Vagina (tissue), 2 donors: ENCODE results near the gene LPP. TPM values are rescaled to one million over a fixed set of nuclear protein-coding genes. Genes with fewer than 3 reads are reported as not detected.

ENCODE experiments used
- DNase-seq, 2 donors: peaks; one replicate each; pipeline ENCODE4 v3.0.0-alpha.2; 2017; ENCODE audit errors: extremely low spot score in 2 of 2
- H3K27ac ChIP-seq: fragments of 200-600 bp; sonication (generic); one replicate; pipeline ENCODE4 v1.5.1; 2019
- H3K27me3 ChIP-seq: fragments of 200-600 bp; sonication (generic); one replicate; pipeline ENCODE4 v1.5.1; 2019
- H3K36me3 ChIP-seq, 2 donors: fragments of 200-600 bp; sonication (generic); one replicate each; pipeline ENCODE4 v1.5.1; 2017 to 2019
- H3K4me1 ChIP-seq: fragments of 200-600 bp; sonication (generic); one replicate; pipeline ENCODE4 v1.5.1; 2019
- H3K4me3 ChIP-seq, 2 donors: fragments of 200-600 bp; sonication (generic); 1 replicate in 1 of 2; 2 replicates in 1 of 2; pipeline ENCODE4 v1.5.1; 2016 to 2019
- H3K9me3 ChIP-seq: fragments of 200-600 bp; sonication (generic); one replicate; pipeline ENCODE4 v1.5.1; 2019
- POLR2A ChIP-seq, 2 donors: fragments of 450-650 bp; IDR thresholded peaks; one replicate each; pipeline ENCODE4 v1.6.1; 2017; ENCODE audit warnings: antibody characterized with exemption in 2 of 2, mild to moderate bottlenecking in 2 of 2, moderate library complexity in 2 of 2
- POLR2AphosphoS5 ChIP-seq, 2 donors: sonication (generic); formaldehyde crosslinking; IDR thresholded peaks; one replicate each; pipeline ENCODE4 v1.9.0; 2017; ENCODE audit warnings: antibody characterized with exemption in 2 of 2, mild to moderate bottlenecking in 2 of 2, low read depth in 1 of 2; ENCODE audit not compliant: insufficient read depth in 1 of 2
- intact Hi-C: fragments of 100-400 bp; cut with DNase I; formaldehyde crosslinking; loops from one replicate; pipeline ENCODE4 v1.15.1; 2023
- total RNA-seq: library from RNA; depleted of rRNA; stranded (reverse); fragments of >200 nt; gene quantifications from one replicate; pipeline ENCODE4 v1.2.3, GENCODE V29; 2016
- TF ChIP-seq, protein P1 (sequence below), 3 experiments: fragments of 450-650 bp in 2 of 3; fragments of 200-600 bp in 1 of 3; sonication (generic) in 1 of 3; IDR thresholded peaks; one replicate each; pipeline ENCODE4 v1.5.1; 2017 to 2019; ENCODE audit warnings: antibody characterized with exemption in 3 of 3, mild to moderate bottlenecking in 2 of 3, moderate library complexity in 2 of 3

The LPP gene, protein sequence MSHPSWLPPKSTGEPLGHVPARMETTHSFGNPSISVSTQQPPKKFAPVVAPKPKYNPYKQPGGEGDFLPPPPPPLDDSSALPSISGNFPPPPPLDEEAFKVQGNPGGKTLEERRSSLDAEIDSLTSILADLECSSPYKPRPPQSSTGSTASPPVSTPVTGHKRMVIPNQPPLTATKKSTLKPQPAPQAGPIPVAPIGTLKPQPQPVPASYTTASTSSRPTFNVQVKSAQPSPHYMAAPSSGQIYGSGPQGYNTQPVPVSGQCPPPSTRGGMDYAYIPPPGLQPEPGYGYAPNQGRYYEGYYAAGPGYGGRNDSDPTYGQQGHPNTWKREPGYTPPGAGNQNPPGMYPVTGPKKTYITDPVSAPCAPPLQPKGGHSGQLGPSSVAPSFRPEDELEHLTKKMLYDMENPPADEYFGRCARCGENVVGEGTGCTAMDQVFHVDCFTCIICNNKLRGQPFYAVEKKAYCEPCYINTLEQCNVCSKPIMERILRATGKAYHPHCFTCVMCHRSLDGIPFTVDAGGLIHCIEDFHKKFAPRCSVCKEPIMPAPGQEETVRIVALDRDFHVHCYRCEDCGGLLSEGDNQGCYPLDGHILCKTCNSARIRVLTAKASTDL
- total RNA-seq = 248 TPM

DNA sequence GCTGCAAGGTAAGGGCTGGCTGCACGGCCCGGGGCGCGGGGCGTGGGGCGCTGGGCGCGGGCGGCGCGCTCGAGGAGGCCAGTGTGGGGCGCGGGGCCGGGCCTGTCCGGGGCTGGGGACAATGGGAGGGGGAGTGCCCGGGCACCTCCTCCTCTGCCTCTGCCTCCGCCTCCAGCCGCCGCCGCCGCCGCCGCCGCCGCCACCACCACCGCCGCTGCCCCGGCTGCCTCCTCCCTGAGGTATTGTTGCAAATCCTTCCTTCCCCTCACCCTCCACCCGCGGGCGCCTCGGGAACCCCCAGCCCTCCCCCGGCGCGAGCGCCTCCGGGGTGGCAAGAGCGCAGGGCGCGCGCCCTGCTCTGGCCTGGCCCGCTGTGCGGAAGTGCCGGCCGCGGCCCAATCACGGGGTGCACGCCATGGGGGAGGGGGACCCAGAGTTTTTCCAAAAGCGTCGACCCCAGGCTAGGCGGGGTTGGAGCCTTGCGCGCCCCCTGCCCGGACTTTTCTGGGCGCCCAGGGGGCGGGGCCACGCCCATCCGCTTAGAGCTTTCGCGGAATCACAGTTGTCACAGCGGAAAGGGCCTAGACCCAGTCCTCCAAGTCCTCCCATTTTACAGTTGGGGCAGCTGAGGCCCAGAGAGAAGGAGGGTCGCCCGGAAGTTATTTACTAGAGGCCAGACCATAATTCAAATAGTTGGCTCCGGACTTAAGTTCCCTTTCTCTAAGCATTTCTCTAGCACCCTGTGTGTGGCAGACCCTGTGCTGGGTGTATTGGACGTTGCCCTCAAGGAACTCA, at the start of gene LPP:
Gene LPP (plus strand): TSS at position 144 of the 795 bp plus-strand sequence. CDS start 251,964 bp downstream, outside the sequence.
- H3K4me3 ChIP-seq = peak within 1 kb of the TSS; percentile 72 to 96
- TF ChIP-seq POLR2A (IDR thresholded peaks at IDR 0.05) (peak in 1 of 2 donors; percentile 25), POLR2AphosphoS5 (IDR thresholded peaks at IDR 0.05; ENCODE audit: insufficient read depth in 1 of 2, low read depth in 1 of 2) (peak in 1 of 2 donors; percentile 63)
- TF ChIP-seq, protein P1, sequence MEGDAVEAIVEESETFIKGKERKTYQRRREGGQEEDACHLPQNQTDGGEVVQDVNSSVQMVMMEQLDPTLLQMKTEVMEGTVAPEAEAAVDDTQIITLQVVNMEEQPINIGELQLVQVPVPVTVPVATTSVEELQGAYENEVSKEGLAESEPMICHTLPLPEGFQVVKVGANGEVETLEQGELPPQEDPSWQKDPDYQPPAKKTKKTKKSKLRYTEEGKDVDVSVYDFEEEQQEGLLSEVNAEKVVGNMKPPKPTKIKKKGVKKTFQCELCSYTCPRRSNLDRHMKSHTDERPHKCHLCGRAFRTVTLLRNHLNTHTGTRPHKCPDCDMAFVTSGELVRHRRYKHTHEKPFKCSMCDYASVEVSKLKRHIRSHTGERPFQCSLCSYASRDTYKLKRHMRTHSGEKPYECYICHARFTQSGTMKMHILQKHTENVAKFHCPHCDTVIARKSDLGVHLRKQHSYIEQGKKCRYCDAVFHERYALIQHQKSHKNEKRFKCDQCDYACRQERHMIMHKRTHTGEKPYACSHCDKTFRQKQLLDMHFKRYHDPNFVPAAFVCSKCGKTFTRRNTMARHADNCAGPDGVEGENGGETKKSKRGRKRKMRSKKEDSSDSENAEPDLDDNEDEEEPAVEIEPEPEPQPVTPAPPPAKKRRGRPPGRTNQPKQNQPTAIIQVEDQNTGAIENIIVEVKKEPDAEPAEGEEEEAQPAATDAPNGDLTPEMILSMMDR (IDR thresholded peaks at IDR 0.05) = no peak
- H3K9me3 ChIP-seq = no peaks in the 10 kb centered on the region
- intact Hi-C loops = loop anchor here (5.0 kb wide), 1 partner anchor 412 kb away; no protein-coding TSS in a partner anchor
- peak within 1 kb of the TSS; percentile 88 for H3K27ac ChIP-seq
- H3K27me3 ChIP-seq = no peaks in the 10 kb centered on the region
- no peak for DNase-seq
- H3K4me1 ChIP-seq = peaks cover 49% of the 10 kb centered on the region
- no peaks in the 10 kb centered on the region for H3K36me3 ChIP-seq

DNA sequence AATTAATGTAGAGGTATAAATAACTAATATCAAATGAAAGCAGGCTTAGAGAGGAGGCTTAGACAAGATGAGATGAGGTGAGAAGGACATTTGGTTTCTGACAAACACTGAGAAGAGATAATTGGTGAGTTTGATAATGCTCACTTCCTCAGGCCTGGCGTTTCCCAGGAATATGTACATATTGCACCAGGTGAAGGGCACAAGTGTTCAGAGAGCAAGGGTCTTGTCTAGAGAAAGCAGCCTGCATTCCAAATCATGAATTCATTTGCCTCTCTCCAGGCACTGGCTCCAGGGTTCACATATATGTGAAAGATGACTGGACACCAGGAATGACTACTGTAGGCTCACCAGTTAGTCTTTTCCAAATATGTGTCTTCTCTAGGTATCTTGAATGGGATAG, 48.0 kb upstream of the LPP start:
- intact Hi-C loops = no loop called here
- Histone ChIP-seq H3K36me3 (no peaks in the 10 kb centered on the region), H3K27ac (no peak overlapping the region), H3K4me1 (no peaks in the 10 kb centered on the region), H3K4me3 (no peak overlapping the region), H3K27me3 (no peaks in the 10 kb centered on the region), H3K9me3 (no peaks in the 10 kb centered on the region)
- no peak for TF ChIP-seq POLR2AphosphoS5 (IDR thresholded peaks at IDR 0.05; ENCODE audit: insufficient read depth in 1 of 2, low read depth in 1 of 2)
- no peak for TF ChIP-seq POLR2A (IDR thresholded peaks at IDR 0.05)
- TF ChIP-seq, protein P1 (IDR thresholded peaks at IDR 0.05) = no peak
- DNase-seq = no peak

DNA sequence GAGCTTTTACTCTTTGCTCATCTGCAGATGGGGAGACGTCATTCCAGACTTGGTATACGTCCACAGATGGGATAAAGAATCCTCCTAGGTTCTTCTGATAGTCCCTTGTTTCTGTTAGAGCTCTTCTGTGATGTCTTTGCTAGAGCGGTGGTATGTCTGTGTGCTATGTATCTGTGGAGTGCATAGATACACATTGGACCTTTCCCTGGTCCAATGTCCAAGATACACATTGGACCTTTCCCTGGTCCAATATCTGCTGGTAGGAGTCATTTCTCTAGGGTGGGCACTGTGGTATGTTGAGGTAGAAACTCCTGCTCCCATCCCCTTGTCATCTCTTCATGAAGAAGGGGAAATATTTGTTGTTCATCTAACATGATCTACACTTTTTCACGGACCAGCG, 47.5 kb upstream of the LPP start:
- TF ChIP-seq, protein P1 (IDR thresholded peaks at IDR 0.05) = no peak
- TF ChIP-seq POLR2AphosphoS5 (IDR thresholded peaks at IDR 0.05; ENCODE audit: insufficient read depth in 1 of 2, low read depth in 1 of 2) = no peak
- TF ChIP-seq POLR2A (IDR thresholded peaks at IDR 0.05) = no peak
- intact Hi-C loops = no loop called here
- H3K4me1 ChIP-seq = no peaks in the 10 kb centered on the region
- no peak overlapping the region for H3K4me3 ChIP-seq
- no peak overlapping the region for H3K27ac ChIP-seq
- no peaks in the 10 kb centered on the region for H3K9me3 ChIP-seq
- H3K36me3 ChIP-seq = no peaks in the 10 kb centered on the region
- DNase-seq = no peak
- H3K27me3 ChIP-seq = no peaks in the 10 kb centered on the region

DNA sequence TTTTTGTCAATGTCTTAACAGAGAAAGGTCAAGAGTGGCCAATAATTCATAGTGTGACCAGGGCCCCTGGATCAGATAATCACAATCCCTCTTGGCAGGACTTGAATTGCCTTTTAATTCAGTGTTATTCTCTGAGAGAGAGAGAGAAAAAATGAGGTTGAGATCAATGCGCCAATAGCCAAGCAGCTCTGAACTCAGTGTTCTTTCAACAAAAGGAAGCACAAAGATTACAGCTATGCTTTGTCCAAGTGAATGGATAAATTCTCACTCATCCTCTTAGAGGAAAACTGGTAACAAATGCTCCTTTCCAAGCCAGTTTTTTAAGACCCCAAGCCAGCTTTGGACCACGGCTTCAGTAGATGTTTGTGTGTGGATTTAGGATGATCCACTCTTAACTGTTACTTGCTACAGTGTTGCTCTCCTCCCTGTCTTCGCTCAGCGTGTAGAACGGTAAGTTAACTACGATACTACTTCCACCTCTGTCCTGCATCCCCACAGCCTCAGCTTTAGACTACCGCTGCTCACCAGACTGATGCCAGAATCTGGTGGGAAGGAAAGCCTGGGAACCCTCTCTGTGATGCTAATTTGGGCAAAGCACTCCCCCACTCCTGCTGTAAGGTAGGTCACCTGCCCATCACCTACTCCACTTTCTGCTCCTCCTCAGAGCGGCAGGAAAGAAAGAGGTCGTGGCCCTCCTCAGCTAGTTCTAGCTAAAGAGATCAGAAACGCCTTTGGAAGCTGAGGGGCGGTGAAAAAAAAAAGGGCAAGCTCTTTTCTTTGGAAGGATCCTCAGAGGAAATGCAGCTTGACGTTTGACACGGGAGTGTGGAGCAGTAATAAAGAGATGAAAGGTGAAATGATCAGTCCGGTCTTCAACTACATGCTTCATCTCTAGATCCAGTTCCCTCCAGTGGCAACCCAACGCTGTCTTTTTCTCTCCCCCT, 46.8 kb upstream of the LPP start:
- no peaks in the 10 kb centered on the region for H3K4me1 ChIP-seq
- H3K27ac ChIP-seq = no peak overlapping the region
- DNase-seq = no peak
- intact Hi-C loops = no loop called here
- no peak overlapping the region for H3K4me3 ChIP-seq
- no peaks in the 10 kb centered on the region for H3K36me3 ChIP-seq
- no peaks in the 10 kb centered on the region for H3K9me3 ChIP-seq
- H3K27me3 ChIP-seq = no peaks in the 10 kb centered on the region
- TF ChIP-seq POLR2A (IDR thresholded peaks at IDR 0.05) (no peak), POLR2AphosphoS5 (IDR thresholded peaks at IDR 0.05; ENCODE audit: insufficient read depth in 1 of 2, low read depth in 1 of 2) (no peak)
- TF ChIP-seq, protein P1 (IDR thresholded peaks at IDR 0.05) = no peak
